ENCODE results near the gene PALLD. TPM values are rescaled to one million over a fixed set of nuclear protein-coding genes. Genes with fewer than 3 reads are reported as not detected.

The PALLD gene
- total and polyA plus RNA-seq, 12 donors: 169 to 1,537 (median 667) TPM

DNA sequence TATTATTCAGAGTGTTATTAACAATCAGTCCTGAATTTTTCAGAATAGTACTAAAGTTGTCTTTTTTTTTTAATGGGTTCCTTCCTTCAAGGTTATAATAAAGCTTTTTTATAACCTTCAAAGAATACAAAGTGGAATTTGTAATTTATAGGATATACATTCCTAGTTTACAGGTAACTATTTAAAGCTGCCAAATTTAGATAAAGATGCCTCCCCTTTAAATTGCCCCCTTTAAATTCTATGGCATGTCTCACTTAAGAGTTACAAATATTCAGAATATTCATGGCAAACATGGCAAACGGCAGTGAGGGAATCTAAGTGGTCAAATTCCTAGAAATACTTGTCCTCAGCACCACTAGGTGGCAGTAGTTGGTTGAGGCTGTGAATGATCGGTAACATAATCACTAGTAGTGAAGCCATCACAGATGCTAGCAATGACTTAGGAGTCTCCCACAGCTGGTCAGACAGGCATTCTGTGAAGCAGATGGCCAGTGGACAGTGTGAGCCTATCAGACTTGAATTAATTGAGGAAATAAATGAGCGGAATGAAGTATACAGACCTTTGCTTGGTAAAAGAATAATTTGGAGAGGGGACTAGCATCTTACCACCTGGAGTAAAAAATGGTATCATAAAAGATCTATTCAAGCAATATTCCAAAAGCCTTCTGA, 426.8 kb downstream of the PALLD start:
- H3K27ac ChIP-seq: no peak overlapping the region
- intact Hi-C loops (cut with DNase I): loop anchor here in 9 of 10 donors (2.0 to 10.0 kb wide), 14 partner anchors 81 to 644 kb away; no protein-coding TSS in a partner anchor
- no peaks in the 10 kb centered on the region for H3K9me3 ChIP-seq
- TF ChIP-seq, protein P1, sequence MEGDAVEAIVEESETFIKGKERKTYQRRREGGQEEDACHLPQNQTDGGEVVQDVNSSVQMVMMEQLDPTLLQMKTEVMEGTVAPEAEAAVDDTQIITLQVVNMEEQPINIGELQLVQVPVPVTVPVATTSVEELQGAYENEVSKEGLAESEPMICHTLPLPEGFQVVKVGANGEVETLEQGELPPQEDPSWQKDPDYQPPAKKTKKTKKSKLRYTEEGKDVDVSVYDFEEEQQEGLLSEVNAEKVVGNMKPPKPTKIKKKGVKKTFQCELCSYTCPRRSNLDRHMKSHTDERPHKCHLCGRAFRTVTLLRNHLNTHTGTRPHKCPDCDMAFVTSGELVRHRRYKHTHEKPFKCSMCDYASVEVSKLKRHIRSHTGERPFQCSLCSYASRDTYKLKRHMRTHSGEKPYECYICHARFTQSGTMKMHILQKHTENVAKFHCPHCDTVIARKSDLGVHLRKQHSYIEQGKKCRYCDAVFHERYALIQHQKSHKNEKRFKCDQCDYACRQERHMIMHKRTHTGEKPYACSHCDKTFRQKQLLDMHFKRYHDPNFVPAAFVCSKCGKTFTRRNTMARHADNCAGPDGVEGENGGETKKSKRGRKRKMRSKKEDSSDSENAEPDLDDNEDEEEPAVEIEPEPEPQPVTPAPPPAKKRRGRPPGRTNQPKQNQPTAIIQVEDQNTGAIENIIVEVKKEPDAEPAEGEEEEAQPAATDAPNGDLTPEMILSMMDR (IDR thresholded peaks at IDR 0.05): peak; percentile 55 to 86 (median 78)
- ATAC-seq: peak in 6 of 8 donors; percentile 18 to 68 (median 55)
- H3K36me3 ChIP-seq: peaks cover 0 to 92% (median 50%) of the 10 kb centered on the region in 9 donors
- H3K4me1 ChIP-seq: peaks cover 0 to 15% (median 7%) of the 10 kb centered on the region in 9 donors
- WGBS, 2 donors: 17 to 19% methylated on average over 3 of the region's 3 CpGs
- peak in 1 of 2 donors; percentile 63 for DNase-seq
- no peaks in the 10 kb centered on the region for H3K27me3 ChIP-seq
- no peak overlapping the region for H3K4me3 ChIP-seq

GRCh38 chr4:168924667-168925066, 427.8 kb downstream of the PALLD start:
- peaks cover 0 to 10% (median 2%) of the 10 kb centered on the region in 9 donors for H3K4me1 ChIP-seq
- intact Hi-C loops (cut with DNase I): loop anchor here in 9 of 10 donors (2.0 to 10.0 kb wide), 13 partner anchors 80 to 643 kb away; no protein-coding TSS in a partner anchor
- H3K9me3 ChIP-seq: no peaks in the 10 kb centered on the region
- peaks cover 0 to 98% (median 55%) of the 10 kb centered on the region in 9 donors for H3K36me3 ChIP-seq
- DNase-seq: no peak
- H3K4me3 ChIP-seq: no peak overlapping the region
- ATAC-seq: no peak
- TF ChIP-seq, protein P1 (IDR thresholded peaks at IDR 0.05): no peak
- no peak overlapping the region for H3K27ac ChIP-seq
- H3K27me3 ChIP-seq: no peaks in the 10 kb centered on the region
- WGBS, 2 donors: 92 to 94% methylated on average over 2 of the region's 2 CpGs

- 89 to 93% methylated on average over 5 of the region's 5 CpGs for WGBS, 2 donors
Observed at GRCh38 chr4:168925789-168926490, 429.1 kb downstream of the PALLD start.

GRCh38 chr4:168928346-168928745, 431.5 kb downstream of the PALLD start:
- intact Hi-C loops (cut with DNase I): loop anchor here in 5 of 10 donors (5.0 to 10.0 kb wide), 6 partner anchors 76 to 559 kb away; no protein-coding TSS in a partner anchor
- H3K27me3 ChIP-seq: no peaks in the 10 kb centered on the region
- H3K9me3 ChIP-seq: peaks cover 0 to 34% (median 18%) of the 10 kb centered on the region in 11 donors
- H3K27ac ChIP-seq: no peak overlapping the region
- DNase-seq (no peak), ATAC-seq (no peak)
- H3K36me3 ChIP-seq: peaks cover 0 to 79% (median 52%) of the 10 kb centered on the region in 9 donors
- H3K4me3 ChIP-seq: no peak overlapping the region
- 59 to 84% methylated on average over 2 of the region's 2 CpGs for WGBS, 2 donors
- peaks cover 0 to 7% (median 0%) of the 10 kb centered on the region in 9 donors for H3K4me1 ChIP-seq
- TF ChIP-seq, protein P1 (IDR thresholded peaks at IDR 0.05): no peak

More at GRCh38 chr4:168925789-168926490, 429.1 kb downstream of the PALLD start:
- Histone ChIP-seq H3K9me3 (peaks cover 0 to 10% (median 0%) of the 10 kb centered on the region in 11 donors), H3K36me3 (peaks cover 0 to 96% (median 52%) of the 10 kb centered on the region in 9 donors), H3K27me3 (no peaks in the 10 kb centered on the region), H3K4me3 (no peak overlapping the region), H3K4me1 (peaks cover 0 to 6% (median 0%) of the 10 kb centered on the region in 9 donors), H3K27ac (no peak overlapping the region)
- ATAC-seq (no peak), DNase-seq (no peak)
- TF ChIP-seq, protein P1 (IDR thresholded peaks at IDR 0.05): no peak
- intact Hi-C loops (cut with DNase I): loop anchor here in 6 of 10 donors (2.0 to 10.0 kb wide), 7 partner anchors 79 to 561 kb away; no protein-coding TSS in a partner anchor
